Neural progenitor cell (in vitro differentiated cells): ENCODE data around the gene MYO16. TPM values are rescaled to one million over a fixed set of nuclear protein-coding genes. Genes with fewer than 3 reads are reported as not detected.

ENCODE experiments used
- DNase-seq: peaks from one replicate; pipeline ENCODE4 v3.0.0-alpha.2; 2016; ENCODE audit warnings: low spot score
- H2AFZ ChIP-seq: fragments of 200-600 bp; sonication (generic); replicated peaks from 2 replicates; pipeline ENCODE4 v1.6.1; 2016; ENCODE audit warnings: antibody characterized with exemption
- H3F3A ChIP-seq: fragments of 200-600 bp; sonication (generic); 2 replicates; pipeline ENCODE4 v1.6.1; 2016; ENCODE audit warnings: antibody characterized with exemption, low read depth
- H3K27ac ChIP-seq: fragments of 200-600 bp; sonication (generic); 2 replicates; pipeline ENCODE4 v1.5.1; 2016; ENCODE audit warnings: mild to moderate bottlenecking
- H3K27me3 ChIP-seq: fragments of 200-600 bp; sonication (generic); 2 replicates; pipeline ENCODE4 v1.6.1; 2016; ENCODE audit warnings: mild to moderate bottlenecking, moderate library complexity
- H3K36me3 ChIP-seq: fragments of 200-600 bp; sonication (generic); 2 replicates; pipeline ENCODE4 v1.5.1; 2016
- H3K4me1 ChIP-seq: fragments of 200-600 bp; sonication (generic); 2 replicates; pipeline ENCODE4 v1.6.1; 2016; ENCODE audit warnings: mixed run types
- H3K4me2 ChIP-seq: fragments of 200-600 bp; sonication (generic); 2 replicates; pipeline ENCODE4 v1.6.1; 2016
- H3K4me3 ChIP-seq: fragments of 200-600 bp; sonication (generic); 2 replicates; pipeline ENCODE4 v1.5.1; 2016
- H3K79me2 ChIP-seq: fragments of 200-600 bp; sonication (generic); 2 replicates; pipeline ENCODE4 v1.6.1; 2016; ENCODE audit warnings: low read depth
- H3K9ac ChIP-seq: fragments of 200-600 bp; sonication (generic); 2 replicates; pipeline ENCODE4 v1.6.1; 2016
- H3K9me3 ChIP-seq: fragments of 200-600 bp; sonication (generic); 2 replicates; pipeline ENCODE4 v1.5.1; 2016; ENCODE audit warnings: low read depth
- H4K20me1 ChIP-seq: fragments of 200-600 bp; sonication (generic); 2 replicates; pipeline ENCODE4 v1.6.1; 2016; ENCODE audit warnings: low read depth
- H3K27ac Mint-ChIP-seq: 3 replicates; pipeline ENCODE4 v1.8.0; 2021; ENCODE audit warnings: mixed read lengths
- H3K27me3 Mint-ChIP-seq: 2 replicates; pipeline ENCODE4 v1.8.0; 2022; ENCODE audit warnings: low read depth, mild to moderate bottlenecking, inconsistent platforms, moderate library complexity, mixed read lengths; ENCODE audit not compliant: insufficient read depth
- H3K36me3 Mint-ChIP-seq: 3 replicates; pipeline ENCODE4 v1.8.0; 2021; ENCODE audit warnings: mixed read lengths
- H3K4me1 Mint-ChIP-seq: 3 replicates; pipeline ENCODE4 v1.8.0; 2021; ENCODE audit warnings: mixed read lengths
- H3K4me3 Mint-ChIP-seq: 3 replicates; pipeline ENCODE4 v1.8.0; 2021; ENCODE audit warnings: mild to moderate bottlenecking, moderate library complexity, mixed read lengths
- H3K9me3 Mint-ChIP-seq: 3 replicates; pipeline ENCODE4 v1.8.0; 2020; ENCODE audit warnings: mixed read lengths
- CTCF ChIP-seq: fragments of 200-600 bp; sonication (generic); IDR thresholded peaks from 2 replicates; pipeline ENCODE4 v1.5.1; 2017; ENCODE audit warnings: antibody characterized with exemption, mild to moderate bottlenecking
- EZH2 ChIP-seq: fragments of 200-600 bp; sonication (generic); IDR thresholded peaks from 2 replicates; pipeline ENCODE4 v1.6.1; 2017; ENCODE audit warnings: antibody characterized with exemption, mild to moderate bottlenecking, moderate library complexity
- EZH2phosphoT487 ChIP-seq: fragments of 200-600 bp; sonication (generic); IDR thresholded peaks from 2 replicates; pipeline ENCODE4 v1.6.1; 2017; ENCODE audit warnings: antibody characterized with exemption
- total RNA-seq: library from RNA; depleted of rRNA; stranded (reverse); fragments of >200 nt; gene quantifications from 2 replicates; pipeline ENCODE4 v1.2.3, GENCODE V29; 2015; ENCODE audit warnings: low replicate concordance

Gene MYO16
- total RNA-seq, 1 donor from 2014 or later, result 0.41 TPM

- H3K9me3 Mint-ChIP-seq, result peaks cover 7% of the 10 kb centered on the region
- DNase-seq, result no peak
- peak overlapping the region; percentile 42 for H3K27ac Mint-ChIP-seq
- peaks cover 3% of the 10 kb centered on the region for H3K36me3 Mint-ChIP-seq
- H3K9me3 ChIP-seq, result no peaks in the 10 kb centered on the region
- no peaks in the 10 kb centered on the region for H3K79me2 ChIP-seq
- H3K4me2 ChIP-seq, result no peak overlapping the region
- H3K4me1 ChIP-seq, result peaks cover 53% of the 10 kb centered on the region
- H3K36me3 ChIP-seq, result no peaks in the 10 kb centered on the region
- peaks cover 9% of the 10 kb centered on the region for H3K27me3 Mint-ChIP-seq
- no peak overlapping the region for H3K4me3 Mint-ChIP-seq
- no peak overlapping the region for H3K4me3 ChIP-seq
- no peak overlapping the region for H3K9ac ChIP-seq
- peaks cover 66% of the 10 kb centered on the region for H3K4me1 Mint-ChIP-seq
- H3F3A ChIP-seq, result no peaks in the 10 kb centered on the region
- no peak overlapping the region for H2AFZ ChIP-seq
- no peaks in the 10 kb centered on the region for H3K27me3 ChIP-seq
- H4K20me1 ChIP-seq, result no peaks in the 10 kb centered on the region
- TF ChIP-seq EZH2 (no peak), CTCF (no peak), EZH2phosphoT487 (no peak)
- H3K27ac ChIP-seq, result no peak overlapping the region
Measured at GRCh38 chr13:109152311-109152820, 523.0 kb downstream of the MYO16 start.

GRCh38 chr13:109152941-109153340 lies 523.5 kb downstream of the MYO16 start:
- no peak overlapping the region for H3K4me3 Mint-ChIP-seq
- no peak overlapping the region for H3K27ac Mint-ChIP-seq
- Histone ChIP-seq H4K20me1 (no peaks in the 10 kb centered on the region), H3K4me3 (no peak overlapping the region), H3K27me3 (no peaks in the 10 kb centered on the region), H3K9me3 (no peaks in the 10 kb centered on the region), H3K4me1 (peaks cover 49% of the 10 kb centered on the region), H3F3A (no peaks in the 10 kb centered on the region), H3K9ac (no peak overlapping the region), H3K27ac (no peak overlapping the region), H3K4me2 (no peak overlapping the region), H3K36me3 (no peaks in the 10 kb centered on the region), H2AFZ (no peak overlapping the region), H3K79me2 (no peaks in the 10 kb centered on the region)
- H3K36me3 Mint-ChIP-seq, result peaks cover 3% of the 10 kb centered on the region
- peaks cover 7% of the 10 kb centered on the region for H3K9me3 Mint-ChIP-seq
- H3K27me3 Mint-ChIP-seq, result peaks cover 9% of the 10 kb centered on the region
- peaks cover 64% of the 10 kb centered on the region for H3K4me1 Mint-ChIP-seq
- no peak for TF ChIP-seq EZH2phosphoT487
- DNase-seq, result no peak

- Histone ChIP-seq H3K79me2 (no peaks in the 10 kb centered on the region), H3K4me2 (no peak overlapping the region), H3K27ac (no peak overlapping the region), H3K4me3 (no peak overlapping the region), H3F3A (no peaks in the 10 kb centered on the region), H3K9me3 (no peaks in the 10 kb centered on the region), H3K9ac (no peak overlapping the region), H3K4me1 (peaks cover 41% of the 10 kb centered on the region), H3K27me3 (no peaks in the 10 kb centered on the region), H2AFZ (no peak overlapping the region), H4K20me1 (no peaks in the 10 kb centered on the region), H3K36me3 (no peaks in the 10 kb centered on the region)
- H3K36me3 Mint-ChIP-seq, result peaks cover 3% of the 10 kb centered on the region
- H3K27ac Mint-ChIP-seq, result no peak overlapping the region
- H3K4me3 Mint-ChIP-seq, result no peak overlapping the region
- no peak for DNase-seq
- peaks cover 5% of the 10 kb centered on the region for H3K27me3 Mint-ChIP-seq
- TF ChIP-seq CTCF (no peak), EZH2 (no peak), EZH2phosphoT487 (no peak)
- peaks cover 7% of the 10 kb centered on the region for H3K9me3 Mint-ChIP-seq
- peaks cover 60% of the 10 kb centered on the region for H3K4me1 Mint-ChIP-seq
Measured at GRCh38 chr13:109154146-109154545, 524.7 kb downstream of the MYO16 start.

GRCh38 chr13:109154546-109154945 lies 525.1 kb downstream of the MYO16 start:
- TF ChIP-seq CTCF (no peak), EZH2phosphoT487 (no peak), EZH2 (no peak)
- no peak overlapping the region for H3K9ac ChIP-seq
- no peaks in the 10 kb centered on the region for H3K79me2 ChIP-seq
- H3K4me2 ChIP-seq, result no peak overlapping the region
- no peaks in the 10 kb centered on the region for H3K9me3 ChIP-seq
- H4K20me1 ChIP-seq, result no peaks in the 10 kb centered on the region
- no peaks in the 10 kb centered on the region for H3K36me3 ChIP-seq
- H3K27me3 ChIP-seq, result no peaks in the 10 kb centered on the region
- no peak overlapping the region for H3K27ac ChIP-seq
- H3K4me3 Mint-ChIP-seq, result no peak overlapping the region
- peaks cover 40% of the 10 kb centered on the region for H3K4me1 ChIP-seq
- H3K36me3 Mint-ChIP-seq, result peaks cover 3% of the 10 kb centered on the region
- no peak for DNase-seq
- H3F3A ChIP-seq, result no peaks in the 10 kb centered on the region
- peaks cover 5% of the 10 kb centered on the region for H3K27me3 Mint-ChIP-seq
- peaks cover 59% of the 10 kb centered on the region for H3K4me1 Mint-ChIP-seq
- no peak overlapping the region for H2AFZ ChIP-seq
- H3K4me3 ChIP-seq, result no peak overlapping the region
- no peak overlapping the region for H3K27ac Mint-ChIP-seq
- H3K9me3 Mint-ChIP-seq, result peaks cover 7% of the 10 kb centered on the region
